A549 treated with CpdA at 1 μM for 4 hours (cell line): Measurements from ENCODE around the gene HAT1. TPM values are rescaled to one million over a fixed set of nuclear protein-coding genes. Genes with fewer than 3 reads are reported as not detected.

Source experiments
- total RNA-seq: library from RNA; stranded (reverse); fragments of 200-300 nt; extraction: Qiagen RNA extraction; gene quantifications from 5 replicates; pipeline ENCODE4 v1.2.3, GENCODE V29; 2022; ENCODE audit warnings: low read depth

Gene HAT1
- total RNA-seq: 67.6 to 87.4 TPM (median 72.2 TPM) in 5 replicates

DNA sequence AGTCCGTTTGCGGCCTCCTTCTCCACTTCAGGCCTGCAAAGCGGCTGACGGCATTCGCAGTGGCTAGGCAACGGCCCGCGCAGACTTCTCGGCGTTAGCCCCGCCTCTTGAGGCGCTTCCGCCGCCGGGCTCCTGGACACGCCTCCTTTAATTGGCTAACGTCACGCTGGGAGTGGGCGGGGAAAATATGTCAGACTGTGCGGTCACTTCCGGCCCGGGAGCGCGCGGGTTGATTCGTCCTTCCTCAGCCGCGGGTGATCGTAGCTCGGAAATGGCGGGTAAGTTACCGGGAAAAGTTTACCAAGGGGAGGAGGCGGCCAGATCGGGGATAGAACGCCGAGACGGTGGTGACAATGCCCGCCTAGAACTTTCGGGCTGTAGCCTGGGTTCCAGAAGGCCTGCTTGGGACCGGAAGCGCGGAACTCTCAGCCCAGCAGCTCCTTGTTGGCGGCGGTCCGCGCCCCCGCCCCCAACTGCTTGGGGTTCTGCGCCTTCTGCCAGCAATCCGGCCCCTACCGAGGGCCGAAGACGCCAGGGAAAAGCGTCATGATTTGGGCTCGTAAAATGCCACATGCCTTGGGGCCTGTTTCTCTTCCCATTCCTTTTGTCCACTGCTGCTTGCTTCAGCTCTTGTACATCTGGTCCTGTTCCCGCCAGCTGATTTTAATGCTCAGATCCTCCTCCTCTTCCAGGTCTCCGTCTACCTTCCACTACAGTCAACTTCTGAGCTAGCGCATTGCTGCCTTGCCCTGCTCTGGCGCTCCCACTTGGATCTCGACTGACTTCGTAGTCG is at the start of gene HAT1:
HAT1 (plus strand) TSS at position 232 of the 793 bp plus-strand sequence; CDS start at position 272, 40 bp downstream.

DNA sequence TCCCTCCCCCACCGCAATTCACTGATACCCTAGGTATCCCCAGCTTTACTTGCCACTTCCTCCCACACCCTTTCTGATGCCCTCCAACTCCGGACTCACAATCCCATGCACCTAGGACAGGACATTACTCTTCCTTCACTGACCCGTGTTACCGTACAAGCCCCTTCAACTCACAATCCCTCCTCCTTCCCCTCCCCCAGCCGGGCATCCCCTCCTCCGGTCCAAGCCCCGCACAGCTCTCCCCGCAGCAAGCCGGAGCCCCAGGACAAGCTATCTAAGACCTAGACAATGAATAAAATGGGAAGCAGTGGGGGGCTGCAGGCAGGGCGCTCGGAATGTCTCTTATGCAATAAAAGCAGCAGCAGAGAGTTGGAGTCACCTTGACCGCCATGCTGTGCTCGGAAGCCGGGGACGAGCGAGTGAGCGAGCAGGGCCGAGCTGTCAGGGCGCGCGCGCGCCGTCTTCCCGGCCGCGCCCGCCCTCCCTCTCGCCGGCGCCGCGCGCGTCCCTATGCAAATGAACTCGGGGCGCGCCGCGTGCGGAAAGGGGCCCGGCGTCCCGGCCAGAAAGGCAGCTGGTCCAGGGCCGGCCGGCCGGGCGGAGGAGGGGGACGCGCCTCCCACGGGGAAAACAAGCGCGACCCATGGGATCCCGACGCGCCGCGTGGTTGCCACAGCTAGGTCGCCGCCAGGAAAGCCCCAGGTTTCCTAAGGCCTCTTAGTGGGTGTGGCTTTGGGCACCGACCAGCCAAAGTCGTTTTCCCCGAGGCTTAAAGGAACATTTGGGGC is 28.2 kb upstream of the HAT1 start, which contains the start of gene SLC25A12:
SLC25A12 (minus strand) TSS at position 421 of the 788 bp plus-strand sequence; CDS start at position 391, 30 bp downstream.

DNA sequence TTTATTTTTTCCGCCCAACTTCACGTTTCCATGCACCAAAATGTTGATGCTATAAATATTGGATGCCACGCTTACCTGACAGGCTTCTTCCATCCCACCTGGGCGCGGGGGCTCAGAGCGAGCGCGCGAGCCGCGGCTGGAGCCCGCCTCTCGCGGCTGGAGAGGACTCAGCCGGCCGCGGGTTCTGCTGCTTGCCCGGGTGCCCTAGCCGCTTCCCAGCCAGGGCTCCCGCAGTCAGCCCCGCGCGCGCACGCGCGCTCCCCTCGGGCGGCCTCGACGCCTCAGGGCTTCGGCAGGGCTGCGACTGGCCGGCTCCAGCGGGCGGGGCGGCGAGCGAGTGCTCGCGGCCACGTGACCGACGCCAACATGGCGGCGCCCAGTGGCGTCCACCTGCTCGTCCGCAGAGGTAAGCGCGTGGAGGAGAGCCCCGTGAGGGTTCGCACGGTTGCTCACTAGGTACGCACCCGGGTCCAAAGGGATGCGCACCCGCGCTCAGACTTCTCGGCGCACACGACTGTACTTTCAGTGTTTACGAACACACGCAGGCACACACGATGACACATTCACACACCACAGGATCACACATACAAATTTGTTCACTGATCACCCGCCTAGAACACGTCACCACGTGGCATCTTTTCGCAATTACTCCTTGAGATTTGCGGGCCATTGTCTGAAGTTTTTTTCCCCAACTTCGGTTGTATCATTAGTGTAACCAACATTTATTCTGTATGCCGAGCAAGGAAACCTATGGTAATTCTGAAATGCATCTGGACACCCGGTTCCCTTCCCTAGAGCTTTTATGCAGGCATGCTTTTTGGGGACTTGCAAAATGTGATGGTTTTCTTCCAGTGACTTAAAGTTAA is 77.6 kb downstream of the HAT1 start, which contains the start of gene METAP1D:
METAP1D (plus strand) TSS at position 350 of the 866 bp plus-strand sequence; CDS start at position 367, 17 bp downstream.

Other genes with a start within 250 kb of the HAT1 start
- gene DYNC1I2, start 235.0 kb upstream of the HAT1 start, total RNA-seq: 63.8 to 84.4 TPM (median 68.9 TPM) in 5 replicates
- gene SLC25A12, start 28.2 kb upstream of the HAT1 start, total RNA-seq: 13.6 to 16.7 TPM (median 14.3 TPM) in 5 replicates
- gene METAP1D, start 77.5 kb downstream of the HAT1 start, total RNA-seq: 2.9 to 5.9 TPM (median 3.6 TPM) in 5 replicates
- 3.0 to 3.8 TPM (median 3.5 TPM) in 5 replicates for gene DLX1, start 163.0 kb downstream of the HAT1 start, total RNA-seq
- 0.43 to 0.99 TPM (median 0.60 TPM) in 5 replicates for gene DLX2, start 180.4 kb downstream of the HAT1 start, total RNA-seq